Colon (tissue), 2 donors: Measurements from ENCODE around the gene HDGFL2.

Source experiments
- FAIRE-seq: peaks from 2 replicates; lab custom pipeline; 2012; peaks lifted over from hg19 to GRCh38; lab: Jason Lieb, UNC
- donor health status: control.
- donor health status: control.

Gene HDGFL2

GRCh38 chr19:4471403-4472173 lies 509 bp upstream of the HDGFL2 start:
- FAIRE-seq, result peak; percentile 99

GRCh38 chr19:4473011-4473762 lies 1.1 kb downstream of the HDGFL2 start:
- FAIRE-seq, result no peak

- no peak for FAIRE-seq
Observed at GRCh38 chr19:4473763-4474513, 1.8 kb downstream of the HDGFL2 start.

- FAIRE-seq, result no peak
Observed at GRCh38 chr19:4474514-4475022, 2.5 kb downstream of the HDGFL2 start.

GRCh38 chr19:4477034-4477801 lies 5.1 kb downstream of the HDGFL2 start:
- FAIRE-seq, result no peak

GRCh38 chr19:4482721-4483364 lies 10.7 kb downstream of the HDGFL2 start:
- FAIRE-seq, result no peak

- no peak for FAIRE-seq
Observed at GRCh38 chr19:4483385-4483784, 11.3 kb downstream of the HDGFL2 start.

- no peak for FAIRE-seq
Observed at GRCh38 chr19:4487572-4487971, 15.5 kb downstream of the HDGFL2 start.

- no peak for FAIRE-seq
Observed at GRCh38 chr19:4488496-4488895, 16.4 kb downstream of the HDGFL2 start.

GRCh38 chr19:4491446-4491845 lies 19.3 kb downstream of the HDGFL2 start:
- no peak for FAIRE-seq

- no peak for FAIRE-seq
Observed at GRCh38 chr19:4492337-4493103, 20.4 kb downstream of the HDGFL2 start.

- no peak for FAIRE-seq
Observed at GRCh38 chr19:4493104-4493928, 21.2 kb downstream of the HDGFL2 start.

- no peak for FAIRE-seq
Observed at GRCh38 chr19:4493929-4494690, 22.0 kb downstream of the HDGFL2 start.

GRCh38 chr19:4494691-4495064 lies 22.6 kb downstream of the HDGFL2 start:
- no peak for FAIRE-seq

GRCh38 chr19:4495471-4495870 lies 23.4 kb downstream of the HDGFL2 start:
- FAIRE-seq, result no peak

- FAIRE-seq, result no peak
Observed at GRCh38 chr19:4496304-4496703, 24.2 kb downstream of the HDGFL2 start.

GRCh38 chr19:4497770-4498389 lies 25.8 kb downstream of the HDGFL2 start:
- FAIRE-seq, result no peak

GRCh38 chr19:4498694-4499093 lies 26.6 kb downstream of the HDGFL2 start:
- FAIRE-seq, result no peak
